VCaP (cell line): ENCODE measurements around the gene ATP6V1F.
A peak's percentile ranks its signal among the peaks of the same experiment; 100 is the strongest.

Experiments
- H3K27ac ChIP-seq: fragments of 450-650 bp; 2 replicates; pipeline ENCODE4 v1.5.1; 2017
- CTCF ChIP-seq: fragments of 450-650 bp; conservative IDR thresholded peaks from 2 replicates; pipeline ENCODE4 v1.5.1; 2017; ENCODE audit warnings: mild to moderate bottlenecking, moderate library complexity

The ATP6V1F gene

DNA sequence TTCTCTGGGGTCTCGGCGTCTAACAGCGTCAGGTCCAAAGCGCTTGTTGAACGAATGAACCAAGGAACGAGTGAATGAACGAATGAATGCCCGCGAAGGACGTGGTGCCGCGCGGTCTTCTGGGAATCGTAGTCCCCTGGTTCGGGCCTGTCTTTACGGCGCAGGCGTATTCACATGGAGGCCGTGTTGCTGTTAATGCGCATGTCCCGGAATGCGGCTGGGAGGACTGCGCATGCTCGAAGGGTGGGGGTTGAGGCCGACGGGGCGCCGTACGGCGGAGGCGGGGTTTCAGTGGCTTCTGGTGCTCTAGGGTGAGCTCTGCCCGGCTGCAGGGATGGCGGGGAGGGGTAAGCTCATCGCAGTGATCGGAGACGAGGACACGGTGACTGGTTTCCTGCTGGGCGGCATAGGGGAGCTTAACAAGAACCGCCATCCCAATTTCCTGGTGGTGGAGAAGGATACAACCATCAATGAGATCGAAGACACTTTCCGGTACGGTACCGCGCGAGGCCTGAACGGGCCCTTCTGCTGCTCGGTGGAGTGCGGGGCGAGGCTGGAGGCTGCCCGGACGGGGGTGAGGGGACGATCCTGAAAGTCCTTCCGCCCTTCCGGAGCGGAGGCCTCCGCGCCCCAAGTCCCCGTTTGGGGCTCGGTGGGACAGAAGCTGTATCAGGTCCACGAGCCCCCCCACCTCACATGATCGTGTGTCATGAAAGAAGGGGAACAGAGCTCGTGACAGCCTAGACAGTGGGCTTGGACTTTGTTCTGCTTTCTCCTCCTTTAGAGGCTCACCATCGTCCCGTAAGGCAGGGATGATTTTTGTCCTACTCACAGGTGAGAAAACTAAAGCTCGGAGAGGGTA is at the start of gene ATP6V1F:
Gene ATP6V1F (plus strand): TSS at position 286 of the 862 bp plus-strand sequence. CDS start 49 bp downstream, at position 335.
- H3K27ac ChIP-seq: peak within 1 kb of the TSS; percentile 89
- TF ChIP-seq CTCF: no peak

- no peak overlapping the region for H3K27ac ChIP-seq
- TF ChIP-seq CTCF: no peak
Measured at GRCh38 chr7:128814499-128814898, 48.2 kb upstream of the ATP6V1F start.

DNA sequence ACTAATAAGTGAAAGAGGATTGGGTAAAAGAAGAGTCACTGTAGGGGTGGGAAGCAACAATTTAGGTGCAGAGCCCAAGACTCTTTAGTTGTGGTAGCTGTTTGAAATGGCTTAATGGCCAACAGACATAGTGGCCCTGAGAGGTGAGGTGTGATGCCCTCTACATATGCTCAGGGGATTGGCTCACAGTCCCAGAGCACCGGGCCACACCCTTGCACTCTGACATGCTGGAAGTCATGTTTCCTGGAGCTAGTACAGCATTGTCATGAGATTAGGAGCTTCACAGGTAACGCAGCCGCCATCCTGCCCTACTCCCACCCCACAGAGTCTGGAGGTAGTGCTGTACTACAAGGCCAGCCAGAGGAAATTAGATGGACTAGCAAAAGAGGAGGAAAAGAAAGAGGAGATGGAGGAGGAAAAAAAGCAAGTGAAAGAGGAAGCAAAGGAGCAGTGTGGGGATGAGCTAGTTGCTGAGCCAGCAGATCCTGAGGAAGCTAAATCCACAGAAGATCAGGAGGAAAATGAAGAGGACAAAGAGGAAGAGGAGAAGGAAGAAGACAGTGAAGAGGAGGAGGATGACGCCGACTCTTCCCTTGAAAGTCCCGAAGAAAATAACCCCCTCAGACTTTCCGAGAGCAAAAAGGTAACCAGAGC is 47.2 kb upstream of the ATP6V1F start:
- no peak overlapping the region for H3K27ac ChIP-seq
- TF ChIP-seq CTCF: no peak

- no peak for TF ChIP-seq CTCF
- H3K27ac ChIP-seq: no peak overlapping the region
Measured at GRCh38 chr7:128818694-128819093, 44.0 kb upstream of the ATP6V1F start.

- H3K27ac ChIP-seq: no peak overlapping the region
- no peak for TF ChIP-seq CTCF
Measured at GRCh38 chr7:128821724-128822123, 40.9 kb upstream of the ATP6V1F start.

DNA sequence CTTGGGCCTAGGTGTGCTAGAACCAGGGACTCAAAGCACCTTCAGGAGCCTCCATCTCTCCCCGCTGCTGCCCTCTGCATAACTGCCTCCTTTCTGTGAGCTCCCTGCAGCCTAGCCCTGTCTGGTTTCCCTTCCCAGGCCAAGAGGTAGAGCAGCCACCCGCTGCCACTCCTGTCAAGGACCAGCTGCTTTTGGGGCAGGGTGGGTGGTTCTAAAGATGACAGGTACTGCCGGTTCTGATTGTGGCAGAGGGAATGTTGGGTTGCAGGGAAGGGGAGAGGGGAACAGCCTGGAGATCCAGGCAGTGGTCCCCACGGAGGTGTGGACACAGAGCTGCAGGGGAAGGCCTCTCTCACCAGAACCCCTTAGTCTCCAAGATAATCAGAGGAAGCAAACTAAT is 36.1 kb upstream of the ATP6V1F start:
- no peak overlapping the region for H3K27ac ChIP-seq
- no peak for TF ChIP-seq CTCF

DNA sequence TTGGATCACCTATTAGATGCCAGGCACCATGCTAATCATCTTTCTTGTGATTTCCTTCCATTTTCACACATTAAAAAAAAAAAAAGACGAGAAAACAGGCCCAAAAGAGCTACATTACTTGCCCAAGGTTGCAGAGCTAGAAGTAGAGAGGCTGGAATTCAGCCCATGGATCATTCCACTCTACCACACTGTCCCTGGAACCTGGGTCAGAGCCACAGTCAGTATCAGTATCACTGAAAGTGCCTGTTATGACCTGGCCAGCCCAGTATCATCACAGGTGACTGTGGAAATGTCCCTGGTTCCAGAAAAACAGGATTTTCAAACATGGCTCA is 35.8 kb upstream of the ATP6V1F start:
- no peak overlapping the region for H3K27ac ChIP-seq
- TF ChIP-seq CTCF: no peak
